ENCODE measurements around the gene TBX18.

The TBX18 gene

GRCh38 chr6:84749181-84749580, 15.2 kb downstream of the TBX18 start:
- DNase-seq (ENCODE audit: low read depth in 2 of 2, low spot score in 1 of 2), result no peak

DNA sequence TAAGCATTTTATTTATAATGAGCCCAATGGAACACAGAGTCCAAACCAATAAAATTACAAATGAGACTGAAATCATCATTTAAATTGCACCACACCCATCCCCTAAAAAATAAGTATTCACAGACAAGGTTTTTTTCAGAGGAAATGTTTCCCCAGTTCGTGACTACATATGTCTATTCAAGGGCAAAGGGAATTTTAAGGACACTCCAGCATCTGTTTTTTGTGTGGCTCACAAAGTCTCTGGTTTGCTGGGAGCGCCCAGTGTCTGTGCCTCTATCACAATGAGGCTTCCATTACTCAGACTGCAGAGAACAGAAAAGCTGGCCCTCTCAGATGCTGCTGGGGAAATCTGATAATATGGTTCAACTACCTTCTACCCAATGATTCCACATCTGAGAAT, 16.0 kb downstream of the TBX18 start:
- no peak for DNase-seq (ENCODE audit: low read depth in 2 of 2, low spot score in 1 of 2)

- no peak for DNase-seq (ENCODE audit: low read depth in 2 of 2, low spot score in 1 of 2)
These were observed 20.8 kb downstream of the TBX18 start for GRCh38 chr6:84743616-84744015.

GRCh38 chr6:84740385-84740784, 24.0 kb downstream of the TBX18 start:
- no peak for DNase-seq (ENCODE audit: low read depth in 2 of 2, low spot score in 1 of 2)

DNA sequence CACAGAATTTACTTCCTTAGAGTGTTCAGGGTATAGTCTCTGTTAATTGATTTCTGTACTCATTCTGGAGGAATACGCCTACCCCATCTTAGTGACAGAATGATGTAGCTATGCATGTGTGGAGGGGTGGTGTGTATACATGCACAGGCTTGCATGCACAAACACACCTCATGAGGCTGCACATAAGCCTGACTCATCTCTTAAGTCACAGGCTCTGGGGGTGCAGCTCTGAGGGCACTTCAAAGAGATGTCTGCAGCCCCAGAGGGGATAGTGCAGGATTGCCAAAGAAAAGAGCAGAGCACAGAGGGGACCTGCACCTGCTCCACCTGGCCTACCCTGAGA, 24.6 kb downstream of the TBX18 start:
- no peak for DNase-seq (ENCODE audit: low read depth in 2 of 2, low spot score in 1 of 2)

DNA sequence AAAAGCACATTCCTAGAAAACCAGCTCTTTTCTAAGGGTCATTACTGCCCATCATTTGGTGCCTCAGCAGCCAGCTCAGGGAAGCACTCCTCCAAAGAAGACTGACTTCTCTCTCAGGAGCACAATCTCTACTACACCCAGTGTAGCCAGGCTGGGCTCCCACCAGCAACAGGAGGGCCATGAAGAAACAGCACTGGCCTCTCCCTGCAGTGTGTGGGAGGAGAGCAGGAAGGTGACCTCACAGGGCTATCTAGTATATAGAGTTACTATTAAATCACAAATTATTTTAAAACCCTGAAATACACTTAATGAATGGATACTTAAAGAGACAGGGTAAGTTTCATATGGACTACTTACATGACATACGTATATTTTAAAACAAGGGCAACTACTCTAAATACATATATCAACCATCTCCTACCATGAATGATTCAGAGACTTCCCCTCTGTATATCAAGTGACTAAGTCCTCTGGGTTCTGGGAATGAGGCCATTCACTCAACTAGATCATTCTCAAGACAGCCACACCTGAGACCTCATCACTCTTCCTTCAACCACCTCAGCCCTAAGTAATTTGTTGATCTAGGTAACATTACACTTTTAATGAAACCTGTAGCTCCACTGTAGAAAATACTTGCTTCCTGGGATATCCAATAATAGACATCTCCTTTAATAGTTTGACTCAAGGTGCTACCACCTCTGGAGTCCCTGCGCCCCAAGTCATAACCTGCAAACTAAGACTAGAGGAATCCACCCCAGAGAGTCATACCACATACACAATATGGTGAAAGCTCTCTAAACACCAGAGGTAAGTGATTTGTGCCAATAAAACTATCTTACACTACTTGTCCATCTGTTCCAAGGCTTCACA, 25.2 kb downstream of the TBX18 start:
- no peak for DNase-seq (ENCODE audit: low read depth in 2 of 2, low spot score in 1 of 2)

DNA sequence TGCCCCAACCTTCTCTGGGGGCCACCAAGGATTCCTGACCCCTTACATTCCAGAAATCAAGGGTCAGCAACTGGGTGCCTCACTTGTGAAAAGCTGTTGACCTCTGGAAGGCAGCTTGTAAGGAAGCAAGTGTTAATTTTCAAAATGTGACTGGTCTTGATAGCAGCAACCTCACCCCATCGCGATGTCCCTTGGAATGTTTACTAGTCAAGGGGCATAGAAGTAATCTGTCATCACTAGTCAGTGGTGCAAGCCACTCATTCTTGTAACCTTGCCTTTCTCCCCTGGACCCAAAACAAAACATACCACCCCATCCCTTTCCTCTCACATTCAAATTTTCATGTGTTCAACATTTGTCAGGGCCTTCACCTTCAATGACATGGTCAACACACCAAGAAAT, 30.5 kb downstream of the TBX18 start:
- DNase-seq (ENCODE audit: low read depth in 2 of 2, low spot score in 1 of 2), result no peak

DNA sequence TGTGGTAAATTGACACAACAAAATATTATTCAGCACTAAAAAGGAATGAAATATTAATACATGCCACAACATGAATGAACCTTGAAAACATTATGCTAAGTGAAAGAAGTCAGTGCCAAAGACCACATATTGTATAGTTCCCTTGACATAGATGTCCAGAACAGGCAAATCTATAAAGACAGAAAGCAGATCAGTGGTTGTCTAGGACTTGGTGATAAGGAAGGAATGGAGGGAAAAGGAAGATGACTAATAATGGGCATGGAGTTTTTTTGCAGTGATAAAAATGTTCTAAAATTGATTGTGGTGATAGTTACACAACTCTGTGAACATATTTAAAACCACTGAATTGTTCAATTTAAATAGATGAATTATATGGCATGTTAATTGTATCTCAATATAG, 32.5 kb downstream of the TBX18 start:
- no peak for DNase-seq (ENCODE audit: low read depth in 2 of 2, low spot score in 1 of 2)

GRCh38 chr6:84731401-84731800, 33.0 kb downstream of the TBX18 start:
- no peak for DNase-seq (ENCODE audit: low read depth in 2 of 2, low spot score in 1 of 2)

DNA sequence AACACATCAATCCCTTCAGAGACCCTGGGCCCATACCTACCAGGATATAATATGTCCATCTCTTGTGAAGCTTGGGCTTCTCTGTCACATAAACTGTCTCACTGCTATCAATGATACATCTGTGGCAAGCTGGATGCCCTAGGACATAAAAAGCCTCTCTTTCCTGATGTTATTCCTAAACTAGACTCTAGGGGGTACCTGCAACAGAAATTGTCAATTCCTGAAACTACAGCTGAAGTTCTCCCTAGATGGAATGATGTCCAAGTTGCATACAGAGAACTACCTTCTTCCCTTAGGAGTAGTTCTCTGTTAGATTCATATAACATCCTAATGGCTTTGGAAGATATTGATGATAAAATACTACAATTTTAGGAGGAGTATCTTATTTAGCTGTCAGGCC, 35.8 kb downstream of the TBX18 start:
- DNase-seq (ENCODE audit: low read depth in 2 of 2, low spot score in 1 of 2), result no peak

DNA sequence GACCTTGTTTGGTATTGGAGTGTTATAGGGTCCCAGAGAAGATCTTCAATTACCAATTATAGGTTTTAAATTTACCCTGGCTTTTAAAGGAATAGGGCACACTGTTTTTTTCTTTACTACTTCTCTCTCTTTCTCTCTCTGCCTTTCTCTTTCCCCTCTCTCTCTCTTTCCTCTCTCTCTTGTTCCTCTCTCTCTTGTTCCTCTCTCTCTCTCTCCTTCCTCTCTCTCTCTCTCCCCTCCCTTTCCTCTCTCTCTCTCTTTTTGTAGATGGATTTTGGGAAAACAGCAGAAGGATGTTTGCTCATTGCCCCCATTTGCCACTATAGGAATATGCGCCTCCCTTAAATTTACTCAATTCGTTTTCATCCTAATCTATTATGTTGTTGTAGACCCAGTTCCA, 45.2 kb downstream of the TBX18 start:
- DNase-seq (ENCODE audit: low read depth in 2 of 2, low spot score in 1 of 2), result no peak

DNA sequence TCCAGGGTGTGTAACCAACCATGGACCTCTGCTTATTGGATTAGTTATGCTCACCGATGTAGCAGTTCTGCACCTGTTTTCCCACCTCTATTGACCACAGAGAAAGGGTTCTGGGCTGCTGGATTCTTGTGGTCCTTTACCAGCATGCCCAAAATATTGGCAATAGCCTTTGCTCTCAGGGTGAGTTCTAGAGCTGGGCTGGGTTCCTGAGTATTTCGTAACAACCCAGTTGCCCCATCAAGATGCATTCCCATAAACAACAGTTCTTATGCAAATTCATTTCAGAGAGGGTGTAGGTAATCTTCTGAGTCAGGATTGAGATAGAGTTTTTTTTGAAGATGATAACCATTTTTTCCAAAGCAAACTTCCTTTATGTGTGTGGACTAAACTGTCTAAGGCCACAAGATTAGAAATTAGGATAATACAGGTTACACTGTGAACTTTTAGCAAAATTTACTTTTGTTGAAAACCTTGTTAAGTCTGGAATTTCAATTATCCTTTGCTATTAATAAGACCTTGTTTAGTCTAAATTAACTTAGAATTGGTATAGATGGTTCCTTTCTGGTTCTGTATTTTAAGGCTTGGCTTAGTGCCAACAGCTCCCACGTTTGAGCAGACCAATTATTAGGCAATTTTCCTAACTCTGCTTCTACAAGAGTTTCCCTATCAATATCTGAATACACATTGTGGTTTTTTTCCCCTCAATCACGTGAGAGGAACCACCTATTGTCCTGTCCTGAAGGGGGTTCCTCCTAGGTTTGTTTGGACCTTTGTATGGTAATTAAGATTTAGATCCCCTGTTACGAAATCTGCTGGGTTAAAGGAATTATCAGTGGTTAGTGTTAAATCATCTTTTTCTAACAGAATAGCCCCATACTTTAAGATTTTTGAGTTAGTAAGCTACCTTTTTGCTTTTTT, 46.1 kb downstream of the TBX18 start:
- DNase-seq (ENCODE audit: low read depth in 2 of 2, low spot score in 1 of 2), result no peak

- no peak for DNase-seq (ENCODE audit: low read depth in 2 of 2, low spot score in 1 of 2)
These were observed 55.3 kb downstream of the TBX18 start for GRCh38 chr6:84709121-84709520.

GRCh38 chr6:84707171-84707570, 57.2 kb downstream of the TBX18 start:
- no peak for DNase-seq (ENCODE audit: low read depth in 2 of 2, low spot score in 1 of 2)

GRCh38 chr6:84696166-84696565, 68.2 kb downstream of the TBX18 start:
- no peak for DNase-seq (ENCODE audit: low read depth in 2 of 2, low spot score in 1 of 2)

DNA sequence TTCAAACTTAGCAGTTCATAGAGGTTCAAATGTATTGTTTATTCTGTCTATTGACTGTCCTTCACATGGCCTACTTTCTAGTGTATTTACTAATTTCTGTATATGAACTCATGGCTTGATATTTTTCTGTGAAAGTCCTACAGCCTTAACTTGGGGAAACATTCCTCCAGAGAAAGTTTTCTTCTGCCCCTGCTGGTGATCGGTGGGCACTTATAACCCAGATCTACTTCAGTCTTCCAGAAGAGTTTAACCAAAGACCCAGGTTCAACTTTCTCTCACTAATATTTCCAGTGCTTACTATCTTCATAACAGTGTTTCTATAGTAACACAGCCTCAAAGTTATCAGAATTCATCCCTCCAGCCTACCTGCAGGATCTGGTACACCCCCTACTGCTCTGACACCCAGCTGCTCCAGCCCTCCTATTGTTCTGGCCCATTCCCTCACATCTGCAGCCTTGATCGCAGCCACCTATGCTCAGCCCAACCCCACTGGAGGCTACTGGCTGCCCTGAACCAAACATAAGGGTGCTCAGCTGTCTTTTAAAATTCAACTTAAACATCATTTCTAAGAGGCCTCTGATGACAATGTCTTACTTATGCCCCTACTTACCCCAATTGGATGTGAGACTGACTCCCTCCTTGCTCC, 72.3 kb downstream of the TBX18 start:
- DNase-seq (ENCODE audit: low read depth in 2 of 2, low spot score in 1 of 2), result no peak

DNA sequence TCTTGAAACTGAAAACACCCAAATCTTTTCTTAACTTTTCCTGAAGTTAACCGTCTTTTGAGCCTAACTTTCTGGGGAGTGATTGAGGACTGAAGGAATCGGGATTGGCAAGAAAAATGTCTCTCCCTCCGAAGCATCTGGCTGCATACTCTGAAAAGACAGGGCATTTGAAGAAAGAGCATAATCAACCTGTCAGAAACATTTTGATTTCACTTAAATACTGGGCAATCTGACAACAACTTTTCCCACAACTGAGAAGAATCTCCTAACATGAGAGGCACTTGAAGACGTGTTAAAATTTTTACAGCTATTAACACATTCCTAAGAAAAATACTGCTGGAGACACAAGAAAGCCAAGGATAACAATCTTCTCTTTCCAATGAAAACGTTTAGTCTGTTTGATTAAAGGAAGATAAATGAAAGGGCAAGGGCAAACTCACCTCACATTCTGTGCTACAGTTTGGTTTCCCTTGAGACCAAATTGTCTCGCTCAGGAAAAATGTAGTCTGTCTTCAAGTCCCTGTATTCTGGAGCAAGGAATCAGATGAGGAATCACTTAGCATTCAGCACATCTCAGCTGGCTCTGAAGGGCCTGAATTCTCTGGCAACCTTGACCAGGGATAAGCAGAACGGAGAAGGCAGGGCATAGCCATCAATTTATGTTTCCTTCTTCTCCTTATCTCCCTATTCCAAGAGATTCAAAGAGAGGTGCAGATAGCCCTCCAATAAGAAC, 76.1 kb downstream of the TBX18 start:
- DNase-seq (ENCODE audit: low read depth in 2 of 2, low spot score in 1 of 2), result no peak

DNA sequence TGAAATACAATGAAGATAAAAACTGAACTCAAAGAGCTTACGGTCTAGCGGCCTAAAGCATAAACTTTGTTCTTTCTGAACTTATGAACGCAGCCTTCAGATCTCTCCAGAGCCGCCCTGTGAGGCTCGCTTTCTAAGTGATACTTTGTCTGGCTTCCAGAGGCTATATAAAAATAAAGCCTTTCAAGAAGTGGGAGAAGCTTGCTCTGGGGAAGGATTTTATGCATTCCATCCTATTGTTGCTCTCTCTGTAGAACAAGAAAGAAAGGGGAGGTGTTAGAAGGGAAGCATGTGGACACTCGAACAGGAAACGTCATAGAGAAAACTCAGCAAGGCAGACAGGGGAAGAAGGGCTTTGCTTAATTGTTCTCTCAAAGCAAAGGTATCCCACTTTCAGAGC, 77.0 kb downstream of the TBX18 start:
- no peak for DNase-seq (ENCODE audit: low read depth in 2 of 2, low spot score in 1 of 2)

DNA sequence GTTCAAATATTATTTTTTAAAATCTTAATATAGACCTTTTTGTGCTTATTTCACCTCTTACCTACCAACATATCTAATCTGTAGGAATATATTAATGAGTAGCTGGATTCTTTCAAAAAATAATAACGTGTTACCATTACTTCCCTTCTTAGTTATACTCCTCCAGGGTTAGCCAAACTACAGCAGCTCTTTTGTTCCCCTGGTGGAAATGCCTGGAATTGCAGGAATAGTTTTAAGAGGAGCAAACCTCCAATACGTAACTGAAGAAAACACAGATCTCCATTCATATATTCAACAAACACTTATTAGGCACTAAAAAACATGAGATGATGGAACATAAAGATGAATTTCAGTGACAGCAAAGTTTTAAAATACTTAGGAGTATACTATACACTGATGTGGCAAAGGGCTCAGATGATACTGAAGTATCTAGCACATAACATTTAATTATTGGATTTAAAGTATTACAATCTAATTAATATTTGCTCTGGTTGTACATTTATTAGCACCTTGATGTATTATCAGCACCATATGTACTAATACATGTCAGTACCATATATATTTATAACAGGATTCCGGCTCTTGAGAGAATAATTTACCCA, 78.3 kb downstream of the TBX18 start:
- DNase-seq (ENCODE audit: low read depth in 2 of 2, low spot score in 1 of 2), result no peak

DNA sequence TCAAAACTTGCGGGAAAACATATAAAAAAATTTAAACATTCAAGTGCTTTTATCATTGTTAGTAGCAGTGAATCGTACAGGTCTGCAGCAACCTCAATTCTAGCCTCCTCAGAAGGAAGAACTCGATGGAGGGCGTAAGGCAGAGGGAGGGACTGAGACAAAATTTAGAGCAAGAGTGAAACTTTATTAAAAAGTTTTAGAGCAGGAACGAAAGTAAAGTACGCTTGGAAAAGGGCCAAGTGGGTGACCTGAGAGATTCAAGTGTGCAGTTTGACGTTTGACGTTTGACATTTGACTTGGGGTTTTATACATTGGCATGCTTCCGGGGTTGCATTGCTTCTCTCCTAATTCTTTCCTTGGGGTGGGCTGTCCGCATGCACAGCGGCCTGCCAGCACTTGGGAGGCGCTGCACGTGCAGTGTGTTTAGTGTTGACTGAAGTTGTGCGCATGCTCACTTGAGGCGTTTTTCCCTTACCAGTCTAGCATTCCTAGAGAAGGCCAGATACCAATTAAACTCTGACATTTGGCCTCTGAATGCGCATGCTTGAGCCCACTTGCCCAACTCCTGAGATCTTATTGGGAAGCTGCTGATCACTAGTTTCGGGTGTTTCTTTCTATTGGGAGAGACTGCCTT, 82.6 kb downstream of the TBX18 start:
- DNase-seq (ENCODE audit: low read depth in 2 of 2, low spot score in 1 of 2), result no peak
